SW480 (cell line): ENCODE data around the gene ZBTB12.
"Not testable (repeated sequence)": the region's sequence is repeated elsewhere in the genome, so short reads cannot be mapped to it uniquely, and the experiment has no call there.

ENCODE experiments used
- DNase-seq: peaks from one replicate; pipeline ENCODE4 v3.0.0-alpha.2; 2016; ENCODE audit warnings: low spot score

Gene ZBTB12

DNA sequence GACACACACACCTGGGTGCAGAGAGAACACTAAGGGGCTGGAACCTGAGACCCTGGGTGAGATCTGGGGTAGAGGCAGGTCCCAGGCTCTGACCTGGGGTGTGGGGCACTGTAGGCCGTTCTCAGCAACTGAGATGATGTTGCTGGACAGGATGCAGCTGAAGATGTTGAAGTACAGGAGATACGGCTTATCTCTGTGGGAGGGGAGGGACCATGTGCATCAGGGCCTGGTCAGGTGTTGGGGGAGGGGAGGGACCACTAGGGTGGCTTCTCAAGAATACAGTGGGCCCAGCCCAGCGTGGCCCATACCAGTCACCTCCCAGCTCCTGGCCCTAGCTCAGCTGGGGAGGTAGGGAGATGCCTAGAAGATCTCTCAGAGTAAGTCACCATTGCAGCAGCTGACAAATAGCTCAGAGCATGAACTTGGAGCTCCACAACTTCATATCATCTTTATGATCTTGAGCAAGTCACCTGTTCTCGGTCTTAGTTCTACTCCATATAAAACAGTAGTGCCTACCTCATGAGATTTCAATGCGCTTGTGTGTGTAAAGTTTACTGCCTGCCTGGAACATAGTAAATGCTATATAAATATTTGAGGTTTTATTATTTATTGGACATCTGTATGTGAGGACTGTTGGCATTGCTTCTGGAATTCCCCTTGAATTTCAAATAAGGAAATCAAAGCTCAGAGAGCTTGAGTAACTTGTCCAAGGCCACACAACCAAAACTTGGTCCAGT lies 26.9 kb downstream of the ZBTB12 start:
- DNase-seq: no peak

DNA sequence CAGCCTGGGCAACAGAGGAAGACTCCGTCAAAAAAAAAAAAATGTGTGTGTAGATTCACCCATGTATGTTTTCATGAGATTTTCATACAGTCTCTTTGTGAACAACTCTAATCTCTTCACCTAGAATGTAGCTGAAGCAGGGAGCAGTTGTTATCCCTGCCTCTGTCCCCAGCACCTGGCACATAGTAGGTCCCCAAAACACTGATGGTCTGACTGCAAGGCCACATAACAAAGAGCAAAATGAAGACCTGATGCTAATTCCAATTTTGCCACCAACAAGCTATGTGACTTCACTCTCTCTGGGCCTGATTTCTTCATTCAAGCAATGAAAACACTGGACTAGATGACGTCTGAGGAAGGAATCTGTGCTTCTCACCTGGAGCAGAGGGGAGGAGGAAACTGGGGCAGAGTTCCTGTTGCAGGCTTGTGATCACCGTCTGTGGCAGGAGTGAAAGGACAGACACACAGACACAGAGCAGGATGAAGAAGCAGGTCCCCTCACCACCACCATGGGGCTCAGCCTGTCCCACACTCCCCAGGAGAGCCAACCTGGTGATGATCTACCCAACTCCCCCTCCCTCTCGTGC lies 27.7 kb downstream of the ZBTB12 start:
- no peak for DNase-seq

- no peak for DNase-seq
Measured at GRCh38 chr6:31871046-31871659, 30.7 kb downstream of the ZBTB12 start.

GRCh38 chr6:31870385-31870921 lies 31.4 kb downstream of the ZBTB12 start:
- DNase-seq: no peak

- DNase-seq: no peak
Measured at GRCh38 chr6:31869343-31869742, 32.5 kb downstream of the ZBTB12 start.

GRCh38 chr6:31868658-31868971 lies 33.3 kb downstream of the ZBTB12 start:
- not testable (repeated sequence) for DNase-seq

GRCh38 chr6:31865205-31866118 lies 36.4 kb downstream of the ZBTB12 start:
- DNase-seq: peak; percentile 74

- DNase-seq: no peak
Measured at GRCh38 chr6:31864818-31865204, 37.1 kb downstream of the ZBTB12 start.

DNA sequence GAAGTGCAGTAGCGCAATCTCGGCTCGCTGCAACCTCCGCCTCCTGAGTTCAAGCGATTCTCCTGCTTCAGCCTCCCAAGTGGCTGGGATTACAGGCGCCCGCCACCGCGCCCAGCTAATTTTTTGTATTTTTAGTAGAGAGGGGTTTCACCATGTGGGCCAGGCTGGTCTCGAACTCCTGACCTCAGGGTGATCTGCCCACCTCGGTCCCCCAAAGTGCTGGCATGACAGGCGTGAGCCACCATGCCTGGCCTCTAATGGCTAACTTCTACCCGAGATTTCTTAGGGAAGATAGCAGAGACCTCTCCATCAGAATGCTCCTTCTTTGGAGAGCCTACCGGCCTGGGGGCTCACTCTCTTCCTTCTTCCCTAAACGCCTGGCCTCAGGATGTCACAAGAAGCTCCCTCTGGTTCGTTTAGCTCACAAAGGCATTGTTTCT lies 37.7 kb downstream of the ZBTB12 start:
- not testable (repeated sequence) for DNase-seq

- DNase-seq: peak; percentile 99
Measured at GRCh38 chr6:31862344-31863235, 39.3 kb downstream of the ZBTB12 start, which contains the start of gene NEU1. TSS of gene NEU1 (minus strand) at chr6:31862821. CDS start at chr6:31862776, 45 bp downstream.

DNA sequence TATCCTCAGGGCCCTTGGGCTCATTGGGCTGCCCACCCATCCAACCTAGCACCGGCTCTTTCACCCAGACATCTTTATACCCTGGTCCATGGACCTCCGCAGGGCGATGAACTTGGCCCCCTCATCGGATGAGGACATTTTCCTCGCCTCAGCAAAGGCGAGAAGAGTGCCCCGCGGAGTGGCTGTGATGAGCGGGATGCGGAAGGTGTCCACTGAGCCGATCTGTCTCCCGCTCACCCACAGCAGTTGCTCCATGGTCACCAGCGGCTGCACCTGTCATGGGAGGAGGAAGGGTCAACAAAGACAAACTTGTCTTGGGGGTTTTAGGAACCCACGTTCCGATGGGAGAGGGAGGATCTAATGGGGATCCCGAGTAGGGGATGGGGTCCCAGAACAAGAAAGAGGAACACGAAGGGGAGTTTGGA lies 40.0 kb downstream of the ZBTB12 start:
- no peak for DNase-seq

DNA sequence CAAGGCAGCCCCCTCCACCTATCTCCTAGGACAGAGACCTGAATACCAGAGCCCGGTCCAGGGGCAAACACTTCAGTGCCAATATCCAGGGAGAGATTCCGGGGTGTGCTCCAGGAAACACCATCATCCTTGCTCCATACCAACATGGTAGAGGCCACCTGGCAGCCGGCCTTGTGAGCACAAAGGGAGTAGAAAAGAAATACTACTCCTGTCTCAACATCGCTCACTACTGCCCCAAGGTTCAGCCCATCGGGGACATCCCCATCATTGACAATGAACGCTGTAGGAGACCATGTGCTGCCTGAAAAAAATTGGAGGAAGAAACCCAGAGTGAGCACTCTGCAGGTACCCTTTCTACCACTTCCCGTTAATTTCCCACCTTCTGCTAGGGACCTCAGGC lies 40.7 kb downstream of the ZBTB12 start:
- DNase-seq: no peak

DNA sequence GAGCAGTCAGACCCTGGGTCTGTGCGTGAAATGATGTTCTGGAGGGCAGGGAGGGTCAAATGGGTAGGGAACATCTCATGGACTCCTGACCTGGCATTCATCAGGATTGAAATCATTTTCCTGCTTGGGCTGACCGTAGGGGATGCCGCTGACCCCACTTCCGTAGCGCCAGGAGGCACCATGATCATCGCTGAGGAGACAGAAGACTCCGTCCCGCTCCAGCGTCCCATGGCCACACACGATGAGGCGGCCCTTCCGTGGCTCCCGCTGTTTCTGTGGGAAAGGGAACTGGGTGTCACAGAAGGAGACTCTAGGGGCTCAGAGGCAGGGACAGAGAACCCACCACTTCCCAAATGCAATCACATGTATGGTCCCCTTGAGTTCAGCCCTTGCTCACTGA lies 41.5 kb downstream of the ZBTB12 start:
- DNase-seq: no peak

GRCh38 chr6:31859923-31860322 lies 42.0 kb downstream of the ZBTB12 start:
- DNase-seq: no peak

DNA sequence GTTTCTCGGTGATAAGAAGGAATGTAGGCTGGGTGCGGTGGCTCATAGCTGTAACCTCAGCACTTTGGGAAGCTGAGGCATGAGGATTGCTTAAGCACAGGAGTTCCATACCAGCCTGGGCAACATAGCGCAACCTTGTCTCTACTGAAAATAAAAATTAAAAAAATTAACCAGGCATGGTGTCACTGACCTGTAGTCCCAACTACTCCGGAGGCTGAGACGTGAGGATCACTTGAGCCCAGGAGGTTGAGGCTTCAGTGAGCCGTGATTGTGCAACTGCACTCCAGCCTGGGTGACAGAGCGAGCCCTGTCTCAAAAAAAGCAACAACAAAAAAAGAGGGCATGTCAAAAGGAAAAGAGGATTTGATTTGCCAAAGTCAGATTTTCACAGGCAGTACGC lies 43.2 kb downstream of the ZBTB12 start:
- no peak for DNase-seq

DNA sequence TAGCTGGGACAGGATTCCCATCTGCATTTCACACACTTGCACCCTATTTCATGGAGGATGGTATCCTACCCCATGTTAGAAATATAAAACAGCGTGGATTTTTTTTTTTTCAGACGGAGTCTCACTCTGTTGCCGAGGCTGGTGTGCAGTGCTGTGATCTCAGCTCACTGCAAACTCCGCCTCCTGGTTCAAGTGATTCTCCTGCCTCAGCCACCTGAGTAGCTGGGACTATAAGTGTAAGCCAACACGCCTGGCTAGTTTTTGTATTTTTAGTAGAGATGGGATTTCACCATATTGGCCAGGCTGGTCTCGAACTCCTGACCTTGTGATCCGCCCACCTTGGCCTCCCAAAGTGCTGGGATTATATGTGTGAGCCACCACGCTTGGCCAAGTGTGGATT lies 44.1 kb downstream of the ZBTB12 start:
- not testable (repeated sequence) for DNase-seq

GRCh38 chr6:31851980-31852718 lies 49.7 kb downstream of the ZBTB12 start:
- DNase-seq: not testable (repeated sequence)

DNA sequence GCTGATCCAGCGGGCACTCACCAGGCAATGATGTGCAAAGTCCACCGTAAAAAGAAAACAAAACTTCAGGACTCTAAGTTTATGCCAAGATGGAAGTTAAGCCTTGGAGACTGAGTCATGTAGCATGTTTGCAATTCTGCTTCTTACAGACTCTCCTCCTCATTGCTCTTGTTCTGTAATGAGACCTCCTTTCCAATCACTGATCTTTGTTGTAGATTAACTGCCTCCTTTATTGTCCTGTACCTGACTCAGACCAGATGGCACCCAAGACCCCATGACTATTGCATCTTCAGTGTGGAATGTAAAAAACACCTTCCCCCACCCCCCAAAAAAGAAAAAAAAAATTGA lies 50.4 kb downstream of the ZBTB12 start:
- no peak for DNase-seq

DNA sequence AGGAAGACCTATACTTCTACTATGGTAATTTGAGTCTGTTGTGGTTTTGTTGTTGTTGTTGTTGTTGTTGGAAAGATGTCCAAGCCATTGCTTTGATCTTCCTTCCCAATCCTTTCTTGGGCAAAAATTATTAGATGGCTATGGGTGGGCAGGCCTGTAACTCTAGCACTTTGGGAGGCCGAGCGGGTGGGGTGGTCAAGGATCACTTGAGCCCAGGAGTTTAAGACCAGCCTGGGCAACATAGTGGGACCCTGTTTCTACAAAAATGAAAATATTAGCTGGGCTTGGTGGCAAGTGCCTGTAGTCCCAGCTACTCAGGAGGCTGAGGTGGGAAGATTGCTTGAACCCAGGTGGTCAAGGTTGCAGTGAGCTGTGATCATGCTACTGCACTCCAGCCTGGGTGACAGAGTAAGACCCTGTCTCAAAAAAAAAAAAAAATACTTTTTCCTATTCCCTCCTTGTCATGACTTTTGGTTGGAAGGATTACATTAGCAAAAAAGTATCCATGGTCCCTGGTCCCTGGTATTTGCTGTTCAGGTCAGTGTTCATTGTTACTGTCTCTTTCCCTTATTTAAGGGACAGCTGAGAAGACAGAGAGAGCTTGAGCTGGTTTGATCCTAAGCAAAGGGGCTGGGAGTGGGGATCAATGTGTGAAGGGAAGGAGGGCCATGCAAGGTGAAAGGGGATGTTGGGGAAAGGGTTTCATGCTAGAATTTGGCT lies 51.0 kb downstream of the ZBTB12 start:
- no peak for DNase-seq
